Measurements from ENCODE around the gene LRRFIP1. TPM values are rescaled to one million over a fixed set of nuclear protein-coding genes. Genes with fewer than 3 reads are reported as not detected.

Gene LRRFIP1
- total and polyA plus RNA-seq, 2 of the 13 experiments (the other 11 are each of a cell fraction or from before 2014, with no cell fraction given), result 15.9 to 40.5 TPM

GRCh38 chr2:237774811-237775553 is 147.6 kb downstream of the LRRFIP1 start (continued):
- TF ChIP-seq SNAPC5 (CRISPR knock-in tag; IDR thresholded peaks at IDR 0.05; ENCODE audit: borderline replicate concordance), result no peak
- no peak for TF ChIP-seq JARID2 (CRISPR knock-in tag; IDR thresholded peaks at IDR 0.05; ENCODE audit: insufficient replicate concordance)
- no peak for TF ChIP-seq ZNF101 (CRISPR knock-in tag; IDR thresholded peaks at IDR 0.05; ENCODE audit: borderline replicate concordance, low read depth)
- no peak for TF ChIP-seq ZNF644 (CRISPR knock-in tag; IDR thresholded peaks at IDR 0.05; ENCODE audit: low read depth)
- TF ChIP-seq, protein P1, sequence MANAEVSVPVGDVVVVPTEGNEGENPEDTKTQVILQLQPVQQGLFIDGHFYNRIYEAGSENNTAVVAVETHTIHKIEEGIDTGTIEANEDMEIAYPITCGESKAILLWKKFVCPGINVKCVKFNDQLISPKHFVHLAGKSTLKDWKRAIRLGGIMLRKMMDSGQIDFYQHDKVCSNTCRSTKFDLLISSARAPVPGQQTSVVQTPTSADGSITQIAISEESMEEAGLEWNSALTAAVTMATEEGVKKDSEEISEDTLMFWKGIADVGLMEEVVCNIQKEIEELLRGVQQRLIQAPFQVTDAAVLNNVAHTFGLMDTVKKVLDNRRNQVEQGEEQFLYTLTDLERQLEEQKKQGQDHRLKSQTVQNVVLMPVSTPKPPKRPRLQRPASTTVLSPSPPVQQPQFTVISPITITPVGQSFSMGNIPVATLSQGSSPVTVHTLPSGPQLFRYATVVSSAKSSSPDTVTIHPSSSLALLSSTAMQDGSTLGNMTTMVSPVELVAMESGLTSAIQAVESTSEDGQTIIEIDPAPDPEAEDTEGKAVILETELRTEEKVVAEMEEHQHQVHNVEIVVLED (CRISPR knock-in tag; IDR thresholded peaks at IDR 0.05; ENCODE audit: borderline replicate concordance), result peak; percentile 57; the same call in 1 of the 2 replicates
- TF ChIP-seq DRAP1 (CRISPR knock-in tag; IDR thresholded peaks at IDR 0.05), result no peak
- no peak for TF ChIP-seq RFX5 (IDR thresholded peaks at IDR 0.05; ENCODE audit: low read depth, low read length)
- TF ChIP-seq RARA (CRISPR knock-in tag; IDR thresholded peaks at IDR 0.05), result 0 out of 2 replicates have a peak, but pooled peaks have one; percentile 12
- TF ChIP-seq BATF2 (CRISPR knock-in tag; IDR thresholded peaks at IDR 0.05), result no peak
- TF ChIP-seq ZNF772 (CRISPR knock-in tag; IDR thresholded peaks at IDR 0.05), result peak; percentile 58; the same call in 1 of the 2 replicates
- TF ChIP-seq, protein P2, sequence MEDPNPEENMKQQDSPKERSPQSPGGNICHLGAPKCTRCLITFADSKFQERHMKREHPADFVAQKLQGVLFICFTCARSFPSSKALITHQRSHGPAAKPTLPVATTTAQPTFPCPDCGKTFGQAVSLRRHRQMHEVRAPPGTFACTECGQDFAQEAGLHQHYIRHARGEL (CRISPR knock-in tag; IDR thresholded peaks at IDR 0.05), result no peak
- TF ChIP-seq ZNF12 (CRISPR knock-in tag; IDR thresholded peaks at IDR 0.05), result no peak
- no peak for TF ChIP-seq ZSCAN20 (CRISPR knock-in tag; IDR thresholded peaks at IDR 0.05; ENCODE audit: borderline replicate concordance)
- TF ChIP-seq ZNF441 (CRISPR knock-in tag; IDR thresholded peaks at IDR 0.05; ENCODE audit: borderline replicate concordance), result no peak
- no peak for TF ChIP-seq TMF1 (CRISPR knock-in tag; IDR thresholded peaks at IDR 0.05; ENCODE audit: low read depth)
- TF ChIP-seq, protein P3, sequence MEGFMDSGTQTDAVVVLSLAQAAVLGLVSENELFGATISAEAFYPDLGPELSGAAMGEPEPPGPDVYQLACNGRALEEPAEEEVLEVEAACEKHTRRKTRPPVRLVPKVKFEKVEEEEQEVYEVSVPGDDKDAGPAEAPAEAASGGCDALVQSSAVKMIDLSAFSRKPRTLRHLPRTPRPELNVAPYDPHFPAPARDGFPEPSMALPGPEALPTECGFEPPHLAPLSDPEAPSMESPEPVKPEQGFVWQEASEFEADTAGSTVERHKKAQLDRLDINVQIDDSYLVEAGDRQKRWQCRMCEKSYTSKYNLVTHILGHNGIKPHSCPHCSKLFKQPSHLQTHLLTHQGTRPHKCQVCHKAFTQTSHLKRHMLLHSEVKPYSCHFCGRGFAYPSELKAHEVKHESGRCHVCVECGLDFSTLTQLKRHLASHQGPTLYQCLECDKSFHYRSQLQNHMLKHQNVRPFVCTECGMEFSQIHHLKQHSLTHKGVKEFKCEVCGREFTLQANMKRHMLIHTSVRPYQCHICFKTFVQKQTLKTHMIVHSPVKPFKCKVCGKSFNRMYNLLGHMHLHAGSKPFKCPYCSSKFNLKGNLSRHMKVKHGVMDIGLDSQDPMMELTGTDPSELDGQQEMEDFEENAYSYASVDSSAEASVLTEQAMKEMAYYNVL (CRISPR knock-in tag; IDR thresholded peaks at IDR 0.05; ENCODE audit: borderline replicate concordance), result no peak
- TF ChIP-seq, protein P4, sequence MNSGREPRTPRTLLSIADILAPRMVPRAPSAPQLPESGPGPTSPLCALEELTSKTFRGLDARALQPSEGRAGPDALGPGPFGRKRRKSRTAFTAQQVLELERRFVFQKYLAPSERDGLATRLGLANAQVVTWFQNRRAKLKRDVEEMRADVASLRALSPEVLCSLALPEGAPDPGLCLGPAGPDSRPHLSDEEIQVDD (CRISPR knock-in tag; IDR thresholded peaks at IDR 0.05; ENCODE audit: borderline replicate concordance), result no peak
- TF ChIP-seq ASH2L (IDR thresholded peaks at IDR 0.05; ENCODE audit: insufficient read length, low read depth, low read length), result no peak
- TF ChIP-seq WIZ (CRISPR knock-in tag; IDR thresholded peaks at IDR 0.05), result 0 out of 2 replicates have a peak, but pooled peaks have one; percentile 41
- TF ChIP-seq ATF4 (CRISPR knock-in tag; IDR thresholded peaks at IDR 0.05), result no peak
- TF ChIP-seq NR1H2 (CRISPR knock-in tag; IDR thresholded peaks at IDR 0.05; ENCODE audit: borderline replicate concordance, low read depth), result no peak

Data from HepG2 (cell line).